Panc1 (cell line): Measurements from ENCODE around the gene TSPAN5. TPM values are rescaled to one million over a fixed set of nuclear protein-coding genes. Genes with fewer than 3 reads are reported as not detected.

Source experiments
- ATAC-seq: fragments of 200-7000 bp; cut with Tn5 transposase; 2 replicates; pipeline ENCODE4 v1.9.1; 2020; ENCODE audit warnings: mild to moderate bottlenecking, moderate library complexity
- BruUV-seq: library from RNA; stranded (reverse); fragments of 400-500 nt; replicated peaks from 2 replicates; lab custom pipeline; 2021; lab: Mats Ljungman, UMichigan
- CTCF ChIA-PET: fragments of 300-600 bp; sonication (Branson Sonifier 250); formaldehyde crosslinking; loops from one replicate; lab custom pipeline; 2022; ENCODE audit warnings: antibody characterized with exemption; lab: Charles Lee
- POLR2A ChIA-PET: fragments of 300-600 bp; sonication (Branson Sonifier 250); formaldehyde crosslinking; loops from one replicate; lab custom pipeline; 2022; ENCODE audit warnings: antibody characterized with exemption; lab: Charles Lee
- DNase-seq: peaks from one replicate; pipeline ENCODE4 v3.0.0-alpha.2; 2010; ENCODE audit warnings: low read depth, low spot score
- H3K27ac ChIP-seq: 2 replicates; pipeline ENCODE4 v1.5.1; 2011; ENCODE audit warnings: mild to moderate bottlenecking, low read length, inconsistent platforms
- H3K27me3 ChIP-seq: fragments of 200-500 bp; sonication (Bioruptor generic); 2 replicates; pipeline ENCODE4 v1.6.0; 2014; ENCODE audit warnings: low read length, inconsistent platforms; ENCODE audit not compliant: control insufficient read depth, insufficient read depth
- H3K36me3 ChIP-seq: fragments of 200-500 bp; sonication (Bioruptor generic); 2 replicates; pipeline ENCODE4 v1.5.1; 2014; ENCODE audit warnings: inconsistent platforms, mild to moderate bottlenecking, low read length, moderate library complexity; ENCODE audit not compliant: control insufficient read depth, insufficient read depth
- H3K4me1 ChIP-seq: 2 replicates; pipeline ENCODE4 v1.5.1; 2011; ENCODE audit warnings: inconsistent platforms, mild to moderate bottlenecking, low read length, moderate library complexity; ENCODE audit not compliant: control insufficient read depth, insufficient read depth
- H3K4me3 ChIP-seq, 2 experiments: 2 replicates each; pipeline ENCODE4 v1.5.1; 2011 to 2012; ENCODE audit warnings: low read depth in 2 of 2, low read length in 2 of 2, mild to moderate bottlenecking in 2 of 2, inconsistent platforms in 1 of 2, moderate library complexity in 1 of 2
- H3K9me3 ChIP-seq: fragments of 200-500 bp; sonication (Bioruptor generic); 2 replicates; pipeline ENCODE4 v1.5.1; 2014; ENCODE audit warnings: low read depth, mild to moderate bottlenecking, inconsistent platforms, low read length, moderate library complexity; ENCODE audit not compliant: control insufficient read depth, insufficient read depth
- CTCF ChIP-seq: fragments of 450-650 bp; IDR thresholded peaks from 2 replicates; pipeline ENCODE4 v1.5.1; 2017; ENCODE audit warnings: mild to moderate bottlenecking
- POLR2AphosphoS5 ChIP-seq: IDR thresholded peaks from 2 replicates; pipeline ENCODE4 v1.6.1; 2012; ENCODE audit warnings: mild to moderate bottlenecking, low read depth, low read length, moderate library complexity
- SIN3A ChIP-seq: IDR thresholded peaks from 2 replicates; pipeline ENCODE4 v1.6.1; 2012; ENCODE audit warnings: low read depth, mild to moderate bottlenecking, low read length, moderate library complexity, borderline replicate concordance; ENCODE audit not compliant: insufficient read depth
- TCF7L2 ChIP-seq: IDR thresholded peaks from 2 replicates; pipeline ENCODE4 v1.6.1; 2011; ENCODE audit warnings: mild to moderate bottlenecking, low read depth, low read length, inconsistent platforms
- in situ Hi-C: cut with HindIII; loops from 2 replicates; pipeline ENCODE4 v1.10.0; 2016; ENCODE audit warnings: low sequenced_read_pairs, low pct_unique_long_range_greater_than_20kb
- intact Hi-C: fragments of 100-400 bp; cut with micrococcal nuclease; formaldehyde crosslinking; loops from one replicate; pipeline ENCODE4 v1.10.0; 2022; ENCODE audit not compliant: unreplicated experiment
- total RNA-seq: library from RNA; stranded (reverse); gene quantifications from one replicate; pipeline ENCODE4 v1.2.1, GENCODE V29; 2021; ENCODE audit not compliant: unreplicated experiment
- TF ChIP-seq, protein P1 (sequence below), 2 experiments: IDR thresholded peaks; 2 replicates each; pipeline ENCODE4 v1.6.1; 2011 to 2012; ENCODE audit warnings: low read depth in 2 of 2, control low read depth in 1 of 2, low read length in 1 of 2, mild to moderate bottlenecking in 1 of 2, moderate library complexity in 1 of 2; ENCODE audit not compliant: insufficient read depth in 1 of 2

The TSPAN5 gene
- total RNA-seq, 1 experiment from 2014 or later = 61.9 TPM

DNA sequence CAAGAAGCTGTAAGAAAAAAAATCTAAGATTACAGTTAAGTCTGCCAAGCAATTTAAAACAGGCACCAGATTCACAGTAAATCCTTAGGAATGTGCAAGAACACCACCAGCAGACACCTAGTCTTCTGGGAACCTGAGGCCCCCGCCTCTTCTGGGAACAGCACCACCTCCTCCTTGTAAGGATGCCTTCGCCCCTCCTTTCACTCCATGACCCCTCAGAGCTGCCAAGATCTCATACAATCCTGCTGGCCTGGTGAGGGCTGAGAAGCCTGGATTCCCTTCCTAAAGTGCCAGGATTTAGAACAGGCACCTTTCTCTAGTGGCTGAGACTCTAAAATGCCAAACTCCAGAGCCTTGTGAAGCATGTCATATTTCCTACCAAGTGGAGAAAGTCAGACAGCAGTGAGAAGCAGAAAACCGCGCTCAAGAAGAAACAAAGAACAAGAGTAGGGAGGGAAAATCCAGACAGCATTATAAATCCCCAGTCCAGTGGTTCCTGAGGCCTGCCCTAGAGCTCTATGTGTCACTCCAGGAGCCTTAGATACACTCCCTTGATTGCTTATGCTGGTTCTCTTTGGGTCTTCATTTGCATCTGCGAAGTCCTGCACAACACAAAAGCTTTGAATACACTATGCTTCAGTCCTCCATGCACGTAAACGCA is 166.4 kb downstream of the TSPAN5 start:
- no peaks in the 10 kb centered on the region for H3K4me1 ChIP-seq
- BruUV-seq = no TSS peak
- no peak for ATAC-seq
- H3K9me3 ChIP-seq = no peaks in the 10 kb centered on the region
- no peak overlapping the region for H3K27ac ChIP-seq
- TF ChIP-seq POLR2AphosphoS5 = no peak
- TF ChIP-seq, protein P1, sequence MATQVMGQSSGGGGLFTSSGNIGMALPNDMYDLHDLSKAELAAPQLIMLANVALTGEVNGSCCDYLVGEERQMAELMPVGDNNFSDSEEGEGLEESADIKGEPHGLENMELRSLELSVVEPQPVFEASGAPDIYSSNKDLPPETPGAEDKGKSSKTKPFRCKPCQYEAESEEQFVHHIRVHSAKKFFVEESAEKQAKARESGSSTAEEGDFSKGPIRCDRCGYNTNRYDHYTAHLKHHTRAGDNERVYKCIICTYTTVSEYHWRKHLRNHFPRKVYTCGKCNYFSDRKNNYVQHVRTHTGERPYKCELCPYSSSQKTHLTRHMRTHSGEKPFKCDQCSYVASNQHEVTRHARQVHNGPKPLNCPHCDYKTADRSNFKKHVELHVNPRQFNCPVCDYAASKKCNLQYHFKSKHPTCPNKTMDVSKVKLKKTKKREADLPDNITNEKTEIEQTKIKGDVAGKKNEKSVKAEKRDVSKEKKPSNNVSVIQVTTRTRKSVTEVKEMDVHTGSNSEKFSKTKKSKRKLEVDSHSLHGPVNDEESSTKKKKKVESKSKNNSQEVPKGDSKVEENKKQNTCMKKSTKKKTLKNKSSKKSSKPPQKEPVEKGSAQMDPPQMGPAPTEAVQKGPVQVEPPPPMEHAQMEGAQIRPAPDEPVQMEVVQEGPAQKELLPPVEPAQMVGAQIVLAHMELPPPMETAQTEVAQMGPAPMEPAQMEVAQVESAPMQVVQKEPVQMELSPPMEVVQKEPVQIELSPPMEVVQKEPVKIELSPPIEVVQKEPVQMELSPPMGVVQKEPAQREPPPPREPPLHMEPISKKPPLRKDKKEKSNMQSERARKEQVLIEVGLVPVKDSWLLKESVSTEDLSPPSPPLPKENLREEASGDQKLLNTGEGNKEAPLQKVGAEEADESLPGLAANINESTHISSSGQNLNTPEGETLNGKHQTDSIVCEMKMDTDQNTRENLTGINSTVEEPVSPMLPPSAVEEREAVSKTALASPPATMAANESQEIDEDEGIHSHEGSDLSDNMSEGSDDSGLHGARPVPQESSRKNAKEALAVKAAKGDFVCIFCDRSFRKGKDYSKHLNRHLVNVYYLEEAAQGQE (IDR thresholded peaks at IDR 0.05; ENCODE audit: insufficient read depth in 1 of 2, low read depth in 2 of 2, low read length in 1 of 2) = no peak
- no peak for TF ChIP-seq SIN3A
- H3K4me3 ChIP-seq = no peak overlapping the region
- POLR2A ChIA-PET = no interaction called here
- in situ Hi-C loops = no loop called here
- no peaks in the 10 kb centered on the region for H3K36me3 ChIP-seq
- H3K27me3 ChIP-seq = no peaks in the 10 kb centered on the region
- intact Hi-C loops = no loop called here
- CTCF ChIA-PET = no interaction called here
- no peak for DNase-seq

GRCh38 chr4:98490251-98490650 is 168.2 kb downstream of the TSPAN5 start:
- TF ChIP-seq TCF7L2 = no peak
- no peak overlapping the region for H3K4me3 ChIP-seq
- no peaks in the 10 kb centered on the region for H3K36me3 ChIP-seq
- DNase-seq (no peak), ATAC-seq (no peak)
- in situ Hi-C loops (no loop called here), intact Hi-C loops (no loop called here)
- no TSS peak for BruUV-seq
- ChIA-PET CTCF (no interaction called here), POLR2A (no interaction called here)
- no peaks in the 10 kb centered on the region for H3K4me1 ChIP-seq
- H3K9me3 ChIP-seq = no peaks in the 10 kb centered on the region
- H3K27ac ChIP-seq = no peak overlapping the region
- no peaks in the 10 kb centered on the region for H3K27me3 ChIP-seq

- POLR2A ChIA-PET = no interaction called here
- intact Hi-C loops (loop anchor here (2.0 kb wide), 1 partner anchor 23 kb away; no protein-coding TSS in a partner anchor), in situ Hi-C loops (no loop called here)
- Histone ChIP-seq H3K27ac (no peak overlapping the region), H3K4me1 (peaks cover 10% of the 10 kb centered on the region), H3K9me3 (no peaks in the 10 kb centered on the region), H3K4me3 (no peak overlapping the region), H3K36me3 (no peaks in the 10 kb centered on the region), H3K27me3 (no peaks in the 10 kb centered on the region)
- no TSS peak for BruUV-seq
- ATAC-seq (no peak), DNase-seq (no peak)
- CTCF ChIA-PET = no interaction called here
- no peak for TF ChIP-seq POLR2AphosphoS5
- TF ChIP-seq CTCF = no peak
- TF ChIP-seq, protein P1 (IDR thresholded peaks at IDR 0.05; ENCODE audit: insufficient read depth in 1 of 2, low read depth in 2 of 2, low read length in 1 of 2) = no peak
- TF ChIP-seq SIN3A = no peak
- no peak for TF ChIP-seq TCF7L2
Measured at GRCh38 chr4:98485816-98486345, 172.5 kb downstream of the TSPAN5 start.
